ENCODE results near the gene RRAS.
A peak's percentile ranks its signal among the peaks of the same experiment; 100 is the strongest.

RRAS gene

GRCh38 chr19:49677231-49677900, 37.4 kb upstream of the RRAS start, which contains the start of gene PRMT1:
Gene PRMT1, plus strand, starts transcription at chr19:49677271. Its CDS starts 10 bp downstream, at chr19:49677281.
- peak in 4 of 5 experiments; percentile 40 to 59 (median 52) for DNase-seq

GRCh38 chr19:49676784-49677230, 36.9 kb upstream of the RRAS start:
- DNase-seq: peak; percentile 90 to 100 (median 98)

- peak in 1 of 5 experiments; percentile 40 for DNase-seq
Observed at GRCh38 chr19:49676136-49676783, 36.3 kb upstream of the RRAS start.

GRCh38 chr19:49672131-49672919, 32.4 kb upstream of the RRAS start:
- DNase-seq: peak; percentile 52 to 70 (median 66)

- no peak for DNase-seq
Observed at GRCh38 chr19:49669516-49669915, 29.6 kb upstream of the RRAS start.

GRCh38 chr19:49667473-49667872, 27.5 kb upstream of the RRAS start:
- DNase-seq: no peak

- no peak for DNase-seq
Observed at GRCh38 chr19:49666120-49666444, 26.1 kb upstream of the RRAS start.

GRCh38 chr19:49665351-49666119, 25.6 kb upstream of the RRAS start, which contains the start of the genes BCL2L12 and IRF3:
Gene BCL2L12, plus strand, starts transcription at chr19:49665933. Its CDS starts 760 bp downstream, at chr19:49666693.
Gene IRF3, minus strand, starts transcription at chr19:49665857. Its CDS starts 1,019 bp downstream, at chr19:49664838.
- DNase-seq: peak; percentile 97 to 99 (median 98)

- DNase-seq: no peak
Observed at GRCh38 chr19:49665036-49665350, 25.1 kb upstream of the RRAS start.

GRCh38 chr19:49664171-49665035, 24.5 kb upstream of the RRAS start:
- peak; percentile 74 to 96 (median 87) for DNase-seq

- no peak for DNase-seq
Observed at GRCh38 chr19:49663224-49663623, 23.3 kb upstream of the RRAS start.

- DNase-seq: no peak
Observed at GRCh38 chr19:49662011-49662410, 22.1 kb upstream of the RRAS start.

GRCh38 chr19:49660338-49660961, 20.5 kb upstream of the RRAS start:
- DNase-seq: no peak

GRCh38 chr19:49658566-49659442, 18.9 kb upstream of the RRAS start:
- no peak for DNase-seq

- no peak for DNase-seq
Observed at GRCh38 chr19:49658139-49658517, 18.2 kb upstream of the RRAS start.

- no peak for DNase-seq
Observed at GRCh38 chr19:49657493-49658138, 17.7 kb upstream of the RRAS start.

GRCh38 chr19:49656456-49657109, 16.6 kb upstream of the RRAS start:
- DNase-seq: no peak

- no peak for DNase-seq
Observed at GRCh38 chr19:49655570-49656455, 15.9 kb upstream of the RRAS start.

Measured in T-helper 2 cell (primary cell).